ENCODE data around the gene PDE5A.

Gene PDE5A

DNA sequence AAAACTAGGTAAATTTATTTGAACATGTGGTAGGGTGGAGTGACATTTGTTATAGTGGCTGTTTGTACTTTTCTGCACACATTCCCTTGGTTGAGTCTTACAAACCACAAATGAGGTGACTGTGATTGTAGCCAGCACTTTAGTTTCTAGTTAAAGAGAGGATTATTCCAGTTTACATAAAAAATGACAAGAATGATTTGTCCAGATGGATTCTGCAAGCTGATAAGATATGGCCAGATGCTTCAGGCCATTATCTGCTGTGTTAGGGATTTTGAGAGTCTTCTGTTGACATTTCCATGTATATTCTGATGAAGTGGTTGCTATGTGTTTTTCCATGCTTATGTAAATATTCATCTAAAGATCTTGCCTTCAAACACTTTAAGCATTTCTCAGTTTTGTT, 31.0 kb upstream of the PDE5A start:
- no peak for DNase-seq (ENCODE audit: low spot score)
- TF ChIP-seq, protein P1, sequence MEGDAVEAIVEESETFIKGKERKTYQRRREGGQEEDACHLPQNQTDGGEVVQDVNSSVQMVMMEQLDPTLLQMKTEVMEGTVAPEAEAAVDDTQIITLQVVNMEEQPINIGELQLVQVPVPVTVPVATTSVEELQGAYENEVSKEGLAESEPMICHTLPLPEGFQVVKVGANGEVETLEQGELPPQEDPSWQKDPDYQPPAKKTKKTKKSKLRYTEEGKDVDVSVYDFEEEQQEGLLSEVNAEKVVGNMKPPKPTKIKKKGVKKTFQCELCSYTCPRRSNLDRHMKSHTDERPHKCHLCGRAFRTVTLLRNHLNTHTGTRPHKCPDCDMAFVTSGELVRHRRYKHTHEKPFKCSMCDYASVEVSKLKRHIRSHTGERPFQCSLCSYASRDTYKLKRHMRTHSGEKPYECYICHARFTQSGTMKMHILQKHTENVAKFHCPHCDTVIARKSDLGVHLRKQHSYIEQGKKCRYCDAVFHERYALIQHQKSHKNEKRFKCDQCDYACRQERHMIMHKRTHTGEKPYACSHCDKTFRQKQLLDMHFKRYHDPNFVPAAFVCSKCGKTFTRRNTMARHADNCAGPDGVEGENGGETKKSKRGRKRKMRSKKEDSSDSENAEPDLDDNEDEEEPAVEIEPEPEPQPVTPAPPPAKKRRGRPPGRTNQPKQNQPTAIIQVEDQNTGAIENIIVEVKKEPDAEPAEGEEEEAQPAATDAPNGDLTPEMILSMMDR (IDR thresholded peaks at IDR 0.05; ENCODE audit: extremely low read depth, insufficient read depth, missing control alignments) = no peak
- in situ Hi-C loops (cut with MboI; ENCODE audit: low pct_unique_long_range_greater_than_20kb, low sequenced_read_pairs, unreplicated experiment) = no loop called here

- DNase-seq (ENCODE audit: low spot score) = no peak
- in situ Hi-C loops (cut with MboI; ENCODE audit: low pct_unique_long_range_greater_than_20kb, low sequenced_read_pairs, unreplicated experiment) = no loop called here
- TF ChIP-seq, protein P1 (IDR thresholded peaks at IDR 0.05; ENCODE audit: extremely low read depth, insufficient read depth, missing control alignments) = no peak
Measured at GRCh38 chr4:119657111-119657611, 28.6 kb upstream of the PDE5A start.

GRCh38 chr4:119656342-119656741, 27.7 kb upstream of the PDE5A start:
- no peak for DNase-seq (ENCODE audit: low spot score)
- TF ChIP-seq, protein P1 (IDR thresholded peaks at IDR 0.05; ENCODE audit: extremely low read depth, insufficient read depth, missing control alignments) = no peak
- in situ Hi-C loops (cut with MboI; ENCODE audit: low pct_unique_long_range_greater_than_20kb, low sequenced_read_pairs, unreplicated experiment) = no loop called here

GRCh38 chr4:119655111-119655837, 26.7 kb upstream of the PDE5A start:
- TF ChIP-seq, protein P1 (IDR thresholded peaks at IDR 0.05; ENCODE audit: extremely low read depth, insufficient read depth, missing control alignments) = no peak
- DNase-seq (ENCODE audit: low spot score) = no peak
- in situ Hi-C loops (cut with MboI; ENCODE audit: low pct_unique_long_range_greater_than_20kb, low sequenced_read_pairs, unreplicated experiment) = no loop called here

- in situ Hi-C loops (cut with MboI; ENCODE audit: low pct_unique_long_range_greater_than_20kb, low sequenced_read_pairs, unreplicated experiment) = no loop called here
- DNase-seq (ENCODE audit: low spot score) = no peak
Measured at GRCh38 chr4:119653990-119654389, 25.4 kb upstream of the PDE5A start.

GRCh38 chr4:119652998-119653397, 24.4 kb upstream of the PDE5A start:
- in situ Hi-C loops (cut with MboI; ENCODE audit: low pct_unique_long_range_greater_than_20kb, low sequenced_read_pairs, unreplicated experiment) = no loop called here
- no peak for DNase-seq (ENCODE audit: low spot score)
- TF ChIP-seq, protein P1 (IDR thresholded peaks at IDR 0.05; ENCODE audit: extremely low read depth, insufficient read depth, missing control alignments) = no peak

More at GRCh38 chr4:119653990-119654389, 25.4 kb upstream of the PDE5A start:
- TF ChIP-seq, protein P1 (IDR thresholded peaks at IDR 0.05; ENCODE audit: extremely low read depth, insufficient read depth, missing control alignments) = no peak

Data from GM13977 (cell line).